Fibroblast of the aortic adventitia (primary cell): ENCODE data around the gene DIAPH3. TPM values are rescaled to one million over a fixed set of nuclear protein-coding genes. Genes with fewer than 3 reads are reported as not detected.

Source experiments
- DNase-seq: peaks from one replicate; pipeline ENCODE4 v3.0.0-alpha.2; 2010; ENCODE audit warnings: low read depth
- H3K4me3 ChIP-seq: 2 replicates; pipeline ENCODE4 v1.5.1; 2011; ENCODE audit warnings: low read depth, mild to moderate bottlenecking, control low read depth, low read length, moderate library complexity
- total RNA-seq: library from RNA; depleted of rRNA; stranded (reverse); fragments of >200 nt; gene quantifications from 2 replicates; pipeline ENCODE4 v1.2.3, GENCODE V29; 2012; ENCODE audit warnings: low replicate concordance
- TF ChIP-seq, protein P1 (sequence below): IDR thresholded peaks from 2 replicates; pipeline ENCODE4 v1.5.1; 2011; ENCODE audit warnings: mild to moderate bottlenecking, low read length, control low read depth, inconsistent platforms; ENCODE audit not compliant: insufficient read depth

The DIAPH3 gene
- total RNA-seq, 1 donor = 40.9 TPM

GRCh38 chr13:60016229-60016628 lies 147.5 kb downstream of the DIAPH3 start:
- no peak overlapping the region for H3K4me3 ChIP-seq
- no peak for DNase-seq
- TF ChIP-seq, protein P1, sequence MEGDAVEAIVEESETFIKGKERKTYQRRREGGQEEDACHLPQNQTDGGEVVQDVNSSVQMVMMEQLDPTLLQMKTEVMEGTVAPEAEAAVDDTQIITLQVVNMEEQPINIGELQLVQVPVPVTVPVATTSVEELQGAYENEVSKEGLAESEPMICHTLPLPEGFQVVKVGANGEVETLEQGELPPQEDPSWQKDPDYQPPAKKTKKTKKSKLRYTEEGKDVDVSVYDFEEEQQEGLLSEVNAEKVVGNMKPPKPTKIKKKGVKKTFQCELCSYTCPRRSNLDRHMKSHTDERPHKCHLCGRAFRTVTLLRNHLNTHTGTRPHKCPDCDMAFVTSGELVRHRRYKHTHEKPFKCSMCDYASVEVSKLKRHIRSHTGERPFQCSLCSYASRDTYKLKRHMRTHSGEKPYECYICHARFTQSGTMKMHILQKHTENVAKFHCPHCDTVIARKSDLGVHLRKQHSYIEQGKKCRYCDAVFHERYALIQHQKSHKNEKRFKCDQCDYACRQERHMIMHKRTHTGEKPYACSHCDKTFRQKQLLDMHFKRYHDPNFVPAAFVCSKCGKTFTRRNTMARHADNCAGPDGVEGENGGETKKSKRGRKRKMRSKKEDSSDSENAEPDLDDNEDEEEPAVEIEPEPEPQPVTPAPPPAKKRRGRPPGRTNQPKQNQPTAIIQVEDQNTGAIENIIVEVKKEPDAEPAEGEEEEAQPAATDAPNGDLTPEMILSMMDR = no peak

DNA sequence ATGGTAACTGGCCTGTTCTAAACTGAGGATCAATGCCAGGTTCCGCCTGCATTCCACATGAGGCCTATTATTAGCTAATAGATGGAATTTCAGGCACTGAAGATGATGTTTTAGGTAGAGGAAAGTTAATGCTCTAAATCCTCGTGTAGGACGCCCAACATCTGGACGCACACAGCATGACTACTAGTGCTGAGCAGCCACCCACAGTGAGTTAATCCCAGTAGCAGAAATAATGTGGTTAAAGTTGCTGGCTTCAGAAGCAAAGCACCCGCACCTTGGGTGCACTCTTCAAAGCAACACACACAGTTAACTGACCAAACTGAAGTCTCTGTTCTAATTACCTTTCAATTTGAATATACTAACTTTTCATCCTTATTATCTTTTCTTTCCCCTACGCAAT lies 150.6 kb downstream of the DIAPH3 start:
- TF ChIP-seq, protein P1 = no peak
- no peak overlapping the region for H3K4me3 ChIP-seq
- no peak for DNase-seq

DNA sequence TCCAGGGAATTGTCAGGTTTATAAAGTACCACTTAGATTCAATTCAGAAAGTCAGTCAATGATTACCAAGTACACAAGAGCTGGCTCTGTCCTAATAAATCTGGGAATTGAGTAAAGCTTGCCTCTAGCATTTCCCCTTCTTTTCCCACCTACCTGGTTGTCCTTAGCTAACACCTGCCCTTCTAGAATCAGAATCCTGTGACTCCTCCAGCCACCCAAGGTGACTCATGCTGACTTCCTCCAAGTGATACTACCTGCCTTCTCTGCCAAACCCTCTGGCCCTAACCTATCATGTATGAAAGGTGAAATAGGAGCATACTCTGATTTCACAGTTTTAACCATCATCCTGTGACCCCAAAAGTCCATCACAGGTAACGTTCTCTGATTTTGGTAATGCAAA lies 151.2 kb downstream of the DIAPH3 start:
- TF ChIP-seq, protein P1 = no peak
- H3K4me3 ChIP-seq = no peak overlapping the region

DNA sequence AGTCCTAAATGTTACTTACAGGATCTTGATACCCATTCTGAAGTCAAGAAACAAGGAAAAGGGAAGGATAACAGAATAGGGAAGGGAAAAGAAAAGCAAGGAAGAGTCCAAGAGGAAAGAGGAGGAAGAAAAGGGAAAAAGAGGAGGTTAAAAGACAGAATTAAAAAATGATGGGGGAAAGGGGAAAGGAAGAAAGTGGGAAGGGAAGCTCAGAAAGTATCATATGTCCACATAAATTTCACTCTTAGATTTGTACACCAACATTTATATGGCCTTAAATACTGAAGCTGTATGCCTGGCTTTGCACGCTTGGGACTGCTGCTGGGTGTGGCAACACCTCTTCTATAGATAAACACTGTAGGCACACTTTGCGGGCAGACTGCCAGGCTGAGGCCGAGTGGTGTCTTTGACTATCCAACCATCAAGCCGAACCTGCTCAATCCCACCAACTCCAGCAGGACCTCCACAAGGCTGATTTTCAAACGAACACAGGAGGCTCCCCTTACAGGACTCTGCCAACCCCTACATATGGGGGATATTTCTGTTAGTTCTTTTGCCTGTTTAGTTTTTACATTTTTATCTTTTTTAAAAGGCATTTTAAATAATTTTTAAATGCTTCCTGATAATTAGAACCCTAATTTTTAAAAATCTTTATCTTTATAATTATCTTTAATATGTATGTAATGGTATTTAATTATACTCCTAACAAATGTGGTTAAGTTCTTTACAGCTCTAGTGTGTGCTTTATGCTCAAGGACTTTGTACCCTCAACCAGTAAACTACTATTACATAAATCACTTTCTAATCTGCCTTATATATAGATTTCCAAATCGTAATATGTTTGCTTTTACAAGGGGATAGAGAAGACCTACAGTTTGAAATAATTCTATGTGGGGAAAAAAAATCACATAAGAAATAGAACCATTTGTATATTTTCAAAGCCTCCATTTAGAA lies 154.2 kb downstream of the DIAPH3 start:
- no peak overlapping the region for H3K4me3 ChIP-seq
- DNase-seq = no peak
- TF ChIP-seq, protein P1 = no peak

More for the DNA sequence above, 151.2 kb downstream of the DIAPH3 start:
- DNase-seq = no peak

DNA sequence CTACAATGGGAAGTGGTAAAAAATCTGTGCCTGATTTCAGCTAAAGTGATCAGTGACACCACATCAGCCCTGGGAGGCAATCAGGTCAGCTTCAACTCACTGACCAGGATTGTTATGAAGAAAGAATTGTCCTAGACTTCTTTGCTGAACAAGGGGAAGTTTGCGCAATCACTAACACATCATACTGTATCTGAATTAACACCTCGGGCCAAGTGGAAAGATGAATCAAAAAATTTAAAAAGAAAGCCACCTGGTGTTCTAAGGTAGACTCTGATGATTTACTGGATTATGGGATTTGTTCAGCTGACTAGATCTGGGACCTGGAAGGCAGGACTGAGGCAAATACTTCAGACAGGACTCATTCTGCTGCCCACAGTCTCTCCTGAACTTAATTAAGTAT lies 161.8 kb downstream of the DIAPH3 start:
- no peak for DNase-seq
- TF ChIP-seq, protein P1 = no peak
- H3K4me3 ChIP-seq = no peak overlapping the region

DNA sequence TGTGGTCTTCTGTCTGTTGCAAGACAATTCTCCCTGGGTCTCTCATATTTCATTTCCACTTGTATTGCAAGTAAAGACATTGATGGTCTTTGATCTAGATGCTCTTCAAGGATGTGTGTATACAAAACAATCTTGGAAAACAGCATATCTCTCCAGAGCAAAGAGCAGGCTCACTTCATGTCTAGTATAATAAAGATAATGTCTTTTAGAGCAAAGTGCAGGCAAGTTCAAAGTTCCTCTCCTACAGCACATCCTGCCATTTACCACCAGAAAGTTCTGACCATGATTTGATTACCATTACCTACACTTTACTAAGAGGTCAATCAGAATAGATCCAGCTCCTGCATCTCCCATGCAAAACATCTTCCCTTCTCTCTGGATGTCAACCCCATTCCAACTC lies 162.8 kb downstream of the DIAPH3 start:
- DNase-seq = no peak
- TF ChIP-seq, protein P1 = no peak
- H3K4me3 ChIP-seq = no peak overlapping the region
